Adrenal gland (tissue), 5 donors: Measurements from ENCODE around the gene ZBTB42.

Source experiments
- POLR2A ChIP-seq, 2 donors: fragments of 450-650 bp; IDR thresholded peaks; one replicate each; pipeline ENCODE4 v1.6.1; 2017; ENCODE audit warnings: antibody characterized with exemption in 2 of 2, mild to moderate bottlenecking in 2 of 2, moderate library complexity in 1 of 2
- TF ChIP-seq, protein P1 (sequence below), 6 experiments: fragments of 450-650 bp in 4 of 6; fragments of 200-600 bp in 2 of 6; sonication (generic) in 1 of 6; IDR thresholded peaks; 1 replicate in 5 of 6; 2 replicates in 1 of 6; pipeline versions ENCODE4 v1.5.1 to v1.8.0; 2016 to 2021; ENCODE audit warnings: antibody characterized with exemption in 6 of 6, mild to moderate bottlenecking in 2 of 6, moderate library complexity in 1 of 6
- donor health status: DM: no; HTN: no; CAD: no.

- TF ChIP-seq, protein P1, sequence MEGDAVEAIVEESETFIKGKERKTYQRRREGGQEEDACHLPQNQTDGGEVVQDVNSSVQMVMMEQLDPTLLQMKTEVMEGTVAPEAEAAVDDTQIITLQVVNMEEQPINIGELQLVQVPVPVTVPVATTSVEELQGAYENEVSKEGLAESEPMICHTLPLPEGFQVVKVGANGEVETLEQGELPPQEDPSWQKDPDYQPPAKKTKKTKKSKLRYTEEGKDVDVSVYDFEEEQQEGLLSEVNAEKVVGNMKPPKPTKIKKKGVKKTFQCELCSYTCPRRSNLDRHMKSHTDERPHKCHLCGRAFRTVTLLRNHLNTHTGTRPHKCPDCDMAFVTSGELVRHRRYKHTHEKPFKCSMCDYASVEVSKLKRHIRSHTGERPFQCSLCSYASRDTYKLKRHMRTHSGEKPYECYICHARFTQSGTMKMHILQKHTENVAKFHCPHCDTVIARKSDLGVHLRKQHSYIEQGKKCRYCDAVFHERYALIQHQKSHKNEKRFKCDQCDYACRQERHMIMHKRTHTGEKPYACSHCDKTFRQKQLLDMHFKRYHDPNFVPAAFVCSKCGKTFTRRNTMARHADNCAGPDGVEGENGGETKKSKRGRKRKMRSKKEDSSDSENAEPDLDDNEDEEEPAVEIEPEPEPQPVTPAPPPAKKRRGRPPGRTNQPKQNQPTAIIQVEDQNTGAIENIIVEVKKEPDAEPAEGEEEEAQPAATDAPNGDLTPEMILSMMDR (IDR thresholded peaks at IDR 0.05), result no peak
- no peak for TF ChIP-seq POLR2A (IDR thresholded peaks at IDR 0.05)
These were observed 26.3 kb upstream of the ZBTB42 start for GRCh38 chr14:104774453-104775072.
